GM12873 (cell line): ENCODE measurements around the gene SUN2.

Experiments used
- CTCF ChIP-seq: IDR thresholded peaks from 2 replicates; pipeline ENCODE4 v1.5.1; 2012; ENCODE audit warnings: low read depth, mild to moderate bottlenecking, moderate library complexity, low read length, control low read depth; ENCODE audit not compliant: insufficient read depth; ENCODE audit errors: missing control alignments

The SUN2 gene

DNA sequence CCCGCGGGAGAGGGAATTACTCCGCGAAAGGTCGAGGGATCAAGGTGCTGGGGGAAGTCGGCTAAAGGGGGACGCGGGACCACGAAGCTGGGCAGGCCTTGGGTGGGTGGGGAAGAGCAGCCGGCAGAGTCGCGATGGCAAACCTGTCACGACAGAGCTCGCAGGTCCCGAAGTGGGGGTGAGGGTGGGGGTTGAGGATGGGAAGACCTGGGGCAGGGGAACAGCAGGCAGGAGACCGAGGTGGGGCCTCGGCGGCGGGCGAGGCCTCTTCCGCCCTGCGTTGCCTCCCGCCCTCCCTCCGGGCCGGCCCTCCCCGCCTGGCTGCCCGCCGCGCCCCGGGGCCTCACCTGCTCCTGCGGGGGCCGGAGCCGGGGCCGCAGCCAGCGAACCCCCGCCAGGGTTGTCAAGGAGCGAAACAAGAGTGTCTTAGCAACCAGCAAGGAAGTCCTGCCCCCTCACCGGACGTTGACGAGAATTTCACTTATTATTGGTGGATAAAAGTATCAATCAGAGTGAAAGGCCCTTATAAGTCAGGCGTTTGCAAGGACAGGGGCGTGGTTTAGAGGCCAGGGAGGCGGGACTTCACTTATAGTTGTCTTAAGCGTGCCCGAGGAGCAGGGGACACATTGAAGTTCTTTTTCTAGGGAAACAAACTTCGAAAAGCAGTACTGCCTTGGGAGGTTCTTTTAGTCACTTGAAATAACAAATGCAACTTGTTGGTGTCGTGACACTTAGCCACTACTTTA is 38.1 kb upstream of the SUN2 start, which contains the start of gene DNAL4:
Gene DNAL4, minus strand, starts transcription at position 423 of the 746 bp plus-strand sequence. CDS start 11,412 bp downstream, outside the sequence.
- TF ChIP-seq CTCF = no peak

DNA sequence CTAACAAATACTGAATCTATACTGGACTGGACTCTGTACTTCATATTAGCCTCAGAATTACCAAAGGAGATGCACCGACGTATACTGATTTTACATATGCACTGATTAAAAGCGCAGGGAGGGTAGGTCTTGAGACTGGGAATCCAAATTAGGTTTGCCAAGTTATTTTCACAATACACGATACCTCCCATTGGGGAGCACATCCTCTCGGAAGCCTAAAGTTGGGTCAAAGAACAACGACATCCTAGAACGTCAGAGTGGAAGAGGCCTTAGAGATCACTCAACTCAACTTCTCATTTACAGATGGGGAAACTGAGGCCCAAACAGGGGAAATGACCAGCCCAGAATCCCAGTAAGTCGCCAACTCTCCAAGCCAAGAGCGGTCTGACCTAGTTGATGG is 37.5 kb upstream of the SUN2 start:
- no peak for TF ChIP-seq CTCF

DNA sequence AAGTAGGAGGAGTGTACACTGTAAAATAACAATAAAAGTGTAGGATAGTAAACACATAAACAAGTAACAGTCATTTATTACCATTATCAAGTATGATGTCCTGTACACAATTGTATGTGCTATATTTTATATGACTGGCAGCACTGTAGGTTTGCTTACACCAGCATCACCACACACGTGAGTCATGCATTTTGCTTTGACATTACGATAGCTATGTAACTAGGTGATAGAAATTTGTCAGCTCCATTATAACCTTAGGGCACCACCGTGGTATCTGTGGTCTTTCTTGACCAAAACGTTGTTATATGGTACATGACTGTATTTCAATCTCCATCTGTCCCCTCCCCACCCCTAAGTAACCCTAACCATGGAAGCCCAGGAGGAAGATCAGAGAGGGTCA is 37.0 kb upstream of the SUN2 start:
- no peak for TF ChIP-seq CTCF

DNA sequence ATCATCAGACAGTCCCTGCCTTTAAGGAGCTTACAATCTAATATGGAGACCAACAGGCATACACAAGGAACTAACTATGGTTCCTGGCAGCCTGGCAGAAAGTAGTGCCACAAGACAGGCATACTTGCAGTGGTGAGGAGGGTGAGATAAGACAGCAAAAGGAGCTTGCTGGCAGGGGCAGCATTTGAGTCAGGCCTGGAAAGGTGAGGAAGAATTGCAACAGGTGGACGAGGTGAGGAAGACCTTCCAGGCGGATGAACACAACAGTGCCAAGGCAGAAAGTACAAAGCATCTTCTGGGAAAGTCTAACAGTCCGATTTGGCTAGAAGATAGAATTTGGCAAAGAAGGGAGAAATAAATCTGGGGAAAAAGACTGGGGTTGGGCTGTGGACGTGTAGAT is 33.8 kb upstream of the SUN2 start:
- TF ChIP-seq CTCF = no peak

- TF ChIP-seq CTCF = no peak
Measured at GRCh38 chr22:38788846-38789245, 33.0 kb upstream of the SUN2 start.

- no peak for TF ChIP-seq CTCF
Measured at GRCh38 chr22:38788021-38788816, 32.4 kb upstream of the SUN2 start.

GRCh38 chr22:38786631-38787030 is 30.8 kb upstream of the SUN2 start:
- TF ChIP-seq CTCF = no peak
